Measurements from ENCODE around the gene PPARG.

Gene PPARG

GRCh38 chr3:12253516-12254343 is 35.1 kb upstream of the PPARG start:
- no peak for TF ChIP-seq CTCF (IDR thresholded peaks at IDR 0.05)

GRCh38 chr3:12255393-12255792 is 33.5 kb upstream of the PPARG start:
- no peak for TF ChIP-seq CTCF (IDR thresholded peaks at IDR 0.05)

GRCh38 chr3:12258911-12259310 is 30.0 kb upstream of the PPARG start:
- TF ChIP-seq CTCF (IDR thresholded peaks at IDR 0.05): no peak

- no peak for TF ChIP-seq CTCF (IDR thresholded peaks at IDR 0.05)
These were observed 23.4 kb upstream of the PPARG start for GRCh38 chr3:12265508-12265907.

GRCh38 chr3:12266038-12266437 is 22.8 kb upstream of the PPARG start:
- no peak for TF ChIP-seq CTCF (IDR thresholded peaks at IDR 0.05)

GRCh38 chr3:12267376-12268030 is 21.4 kb upstream of the PPARG start:
- TF ChIP-seq CTCF (IDR thresholded peaks at IDR 0.05): no peak

GRCh38 chr3:12268049-12268735 is 20.7 kb upstream of the PPARG start:
- no peak for TF ChIP-seq CTCF (IDR thresholded peaks at IDR 0.05)
